Cardiac muscle cell (in vitro differentiated cells and primary cell): ENCODE measurements around the gene ADAT3. TPM values are rescaled to one million over a fixed set of nuclear protein-coding genes. Genes with fewer than 3 reads are reported as not detected.

Experiments used
- DNase-seq, 2 donors: peaks; one replicate each; pipeline versions ENCODE4 v3.0.0 to v3.0.0-alpha.2; 2010 to 2017; ENCODE audit warnings: low read depth in 1 of 2, low spot score in 1 of 2
- H3K27ac ChIP-seq: fragments of 200-600 bp; sonication (generic); 2 replicates; pipeline ENCODE4 v1.5.1; 2016
- H3K27me3 ChIP-seq: fragments of 200-600 bp; sonication (generic); 2 replicates; pipeline ENCODE4 v1.6.0; 2016; ENCODE audit warnings: control low read depth
- H3K36me3 ChIP-seq: fragments of 200-600 bp; sonication (generic); 2 replicates; pipeline ENCODE4 v1.5.1; 2016; ENCODE audit warnings: control low read depth
- H3K4me1 ChIP-seq: fragments of 200-600 bp; sonication (generic); 2 replicates; pipeline ENCODE4 v1.8.1; 2017; ENCODE audit warnings: low read depth, mild to moderate bottlenecking, mixed run types
- H3K4me3 ChIP-seq: fragments of 200-600 bp; sonication (generic); 2 replicates; pipeline ENCODE4 v1.5.1; 2016; ENCODE audit warnings: mild to moderate bottlenecking
- H3K9me3 ChIP-seq: fragments of 200-600 bp; sonication (generic); 2 replicates; pipeline ENCODE4 v1.5.1; 2017; ENCODE audit warnings: low read depth, mild to moderate bottlenecking, control low read depth
- CTCF ChIP-seq: IDR thresholded peaks from 2 replicates; pipeline ENCODE4 v1.5.1; 2012; ENCODE audit warnings: low read depth, mild to moderate bottlenecking, low read length
- polyA plus RNA-seq: library from polyadenylated mRNA; unstranded; fragments of >200 nt; fragmentation: Nextera tagmentation; extraction: Ambion mirVana; gene quantifications from 2 replicates; pipeline ENCODE4 v1.2.1, GENCODE V29; 2016
- total RNA-seq: library from RNA; depleted of rRNA; stranded (reverse); fragments of >200 nt; gene quantifications from 2 replicates; pipeline ENCODE4 v1.2.3, GENCODE V29; 2016

ADAT3 gene
- total and polyA plus RNA-seq, 2 experiments from 2014 or later, result 11.2 to 14.3 TPM

GRCh38 chr19:1961000-1961883 is 56.0 kb downstream of the ADAT3 start:
- no peaks in the 10 kb centered on the region for H3K4me1 ChIP-seq
- no peaks in the 10 kb centered on the region for H3K27me3 ChIP-seq
- DNase-seq, result no peak
- H3K27ac ChIP-seq, result no peak overlapping the region
- no peaks in the 10 kb centered on the region for H3K36me3 ChIP-seq
- no peak for TF ChIP-seq CTCF
- H3K4me3 ChIP-seq, result no peak overlapping the region
- no peaks in the 10 kb centered on the region for H3K9me3 ChIP-seq

- Histone ChIP-seq H3K9me3 (no peaks in the 10 kb centered on the region), H3K27me3 (no peaks in the 10 kb centered on the region), H3K27ac (no peak overlapping the region), H3K36me3 (no peaks in the 10 kb centered on the region), H3K4me1 (no peaks in the 10 kb centered on the region), H3K4me3 (no peak overlapping the region)
- DNase-seq, result no peak
- TF ChIP-seq CTCF, result no peak
Measured at GRCh38 chr19:1962674-1963073, 57.5 kb downstream of the ADAT3 start.

Other genes with a start within 250 kb of the ADAT3 start
- not detected in 2 replicates for gene ONECUT3, start 151.9 kb upstream of the ADAT3 start, total RNA-seq
- gene ONECUT3, start 151.9 kb upstream of the ADAT3 start, polyA plus RNA-seq, result not detected in 2 replicates
- gene ATP8B3, start 93.1 kb upstream of the ADAT3 start, total RNA-seq, result 1.2 and 8.6 TPM in 2 replicates
- 3.0 and 9.2 TPM in 2 replicates for gene ATP8B3, start 93.1 kb upstream of the ADAT3 start, polyA plus RNA-seq
- 24.4 and 39.7 TPM in 2 replicates for gene REXO1, start 56.9 kb upstream of the ADAT3 start, total RNA-seq
- 19.2 and 21.3 TPM in 2 replicates for gene REXO1, start 56.9 kb upstream of the ADAT3 start, polyA plus RNA-seq
- 5.3 and 9.3 TPM in 2 replicates for gene KLF16, start 41.8 kb upstream of the ADAT3 start, total RNA-seq
- gene KLF16, start 41.8 kb upstream of the ADAT3 start, polyA plus RNA-seq, result 9.1 and 20.8 TPM in 2 replicates
- 198 and 203 TPM in 2 replicates for gene ABHD17A, start 19.9 kb upstream of the ADAT3 start, total RNA-seq
- 145 and 159 TPM in 2 replicates for gene ABHD17A, start 19.9 kb upstream of the ADAT3 start, polyA plus RNA-seq
- 58.0 and 62.5 TPM in 2 replicates for gene SCAMP4, start within 50 bp of the ADAT3 start, total RNA-seq
- gene SCAMP4, start within 50 bp of the ADAT3 start, polyA plus RNA-seq, result 53.7 and 58.5 TPM in 2 replicates
- gene CSNK1G2, start 35.8 kb downstream of the ADAT3 start, total RNA-seq, result 92.6 and 100 TPM in 2 replicates
- 81.1 and 97.7 TPM in 2 replicates for gene CSNK1G2, start 35.8 kb downstream of the ADAT3 start, polyA plus RNA-seq
- 133 and 155 TPM in 2 replicates for gene BTBD2, start 110.3 kb downstream of the ADAT3 start, total RNA-seq
- 126 and 149 TPM in 2 replicates for gene BTBD2, start 110.3 kb downstream of the ADAT3 start, polyA plus RNA-seq
- 72.5 and 76.6 TPM in 2 replicates for gene MKNK2, start 145.8 kb downstream of the ADAT3 start, total RNA-seq
- 72.8 and 87.2 TPM in 2 replicates for gene MKNK2, start 145.8 kb downstream of the ADAT3 start, polyA plus RNA-seq
- gene MOB3A, start 190.9 kb downstream of the ADAT3 start, total RNA-seq, result 15.1 and 17.4 TPM in 2 replicates
- 21.6 and 22.0 TPM in 2 replicates for gene MOB3A, start 190.9 kb downstream of the ADAT3 start, polyA plus RNA-seq
- 10.5 and 11.6 TPM in 2 replicates for gene IZUMO4, start 191.5 kb downstream of the ADAT3 start, total RNA-seq
- 2.6 and 4.9 TPM in 2 replicates for gene IZUMO4, start 191.5 kb downstream of the ADAT3 start, polyA plus RNA-seq
- gene AP3D1, start 246.2 kb downstream of the ADAT3 start, total RNA-seq, result 118 and 125 TPM in 2 replicates
- gene AP3D1, start 246.2 kb downstream of the ADAT3 start, polyA plus RNA-seq, result 112 and 115 TPM in 2 replicates